Astrocyte of the cerebellum (primary cell): Measurements from ENCODE around the gene TAT.

Experiments used
- DNase-seq: peaks from one replicate; pipeline ENCODE4 v3.0.0-alpha.2; 2011; ENCODE audit warnings: low read depth
- H3K4me3 ChIP-seq: 2 replicates; pipeline ENCODE4 v1.5.1; 2011; ENCODE audit warnings: mild to moderate bottlenecking, low read depth, low read length, moderate library complexity
- in situ Hi-C: cut with HindIII; loops from 2 replicates; pipeline ENCODE4 v1.10.0; 2017; ENCODE audit warnings: low sequenced_read_pairs
- TF ChIP-seq, protein P1 (sequence below): IDR thresholded peaks from 2 replicates; pipeline ENCODE4 v1.5.1; 2012; ENCODE audit warnings: low read length, low read depth, moderate library complexity, mild to moderate bottlenecking; ENCODE audit errors: missing control alignments

TAT gene

DNA sequence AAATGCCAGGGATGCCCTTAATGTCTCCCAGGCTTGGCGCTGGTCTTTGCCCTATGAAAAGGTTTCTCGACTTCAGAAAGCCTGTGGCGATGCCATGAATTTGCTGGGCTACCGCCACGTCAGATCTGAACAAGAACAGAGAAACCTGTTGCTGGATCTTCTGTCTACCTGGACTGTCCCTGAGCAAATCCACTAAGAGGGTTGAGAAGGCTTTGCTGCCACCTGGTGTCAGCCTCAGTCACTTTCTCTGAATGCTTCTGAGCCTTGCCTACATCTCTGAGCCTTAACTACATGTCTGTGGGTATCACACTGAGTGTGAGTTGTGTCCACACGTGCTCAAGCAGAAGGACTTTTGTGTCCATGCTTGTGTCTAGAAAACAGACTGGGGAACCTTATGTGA is 39.2 kb downstream of the TAT start:
- peak; percentile 31 for DNase-seq
- TF ChIP-seq, protein P1, sequence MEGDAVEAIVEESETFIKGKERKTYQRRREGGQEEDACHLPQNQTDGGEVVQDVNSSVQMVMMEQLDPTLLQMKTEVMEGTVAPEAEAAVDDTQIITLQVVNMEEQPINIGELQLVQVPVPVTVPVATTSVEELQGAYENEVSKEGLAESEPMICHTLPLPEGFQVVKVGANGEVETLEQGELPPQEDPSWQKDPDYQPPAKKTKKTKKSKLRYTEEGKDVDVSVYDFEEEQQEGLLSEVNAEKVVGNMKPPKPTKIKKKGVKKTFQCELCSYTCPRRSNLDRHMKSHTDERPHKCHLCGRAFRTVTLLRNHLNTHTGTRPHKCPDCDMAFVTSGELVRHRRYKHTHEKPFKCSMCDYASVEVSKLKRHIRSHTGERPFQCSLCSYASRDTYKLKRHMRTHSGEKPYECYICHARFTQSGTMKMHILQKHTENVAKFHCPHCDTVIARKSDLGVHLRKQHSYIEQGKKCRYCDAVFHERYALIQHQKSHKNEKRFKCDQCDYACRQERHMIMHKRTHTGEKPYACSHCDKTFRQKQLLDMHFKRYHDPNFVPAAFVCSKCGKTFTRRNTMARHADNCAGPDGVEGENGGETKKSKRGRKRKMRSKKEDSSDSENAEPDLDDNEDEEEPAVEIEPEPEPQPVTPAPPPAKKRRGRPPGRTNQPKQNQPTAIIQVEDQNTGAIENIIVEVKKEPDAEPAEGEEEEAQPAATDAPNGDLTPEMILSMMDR: peak; percentile 68
- no peak overlapping the region for H3K4me3 ChIP-seq
- in situ Hi-C loops: no loop called here

DNA sequence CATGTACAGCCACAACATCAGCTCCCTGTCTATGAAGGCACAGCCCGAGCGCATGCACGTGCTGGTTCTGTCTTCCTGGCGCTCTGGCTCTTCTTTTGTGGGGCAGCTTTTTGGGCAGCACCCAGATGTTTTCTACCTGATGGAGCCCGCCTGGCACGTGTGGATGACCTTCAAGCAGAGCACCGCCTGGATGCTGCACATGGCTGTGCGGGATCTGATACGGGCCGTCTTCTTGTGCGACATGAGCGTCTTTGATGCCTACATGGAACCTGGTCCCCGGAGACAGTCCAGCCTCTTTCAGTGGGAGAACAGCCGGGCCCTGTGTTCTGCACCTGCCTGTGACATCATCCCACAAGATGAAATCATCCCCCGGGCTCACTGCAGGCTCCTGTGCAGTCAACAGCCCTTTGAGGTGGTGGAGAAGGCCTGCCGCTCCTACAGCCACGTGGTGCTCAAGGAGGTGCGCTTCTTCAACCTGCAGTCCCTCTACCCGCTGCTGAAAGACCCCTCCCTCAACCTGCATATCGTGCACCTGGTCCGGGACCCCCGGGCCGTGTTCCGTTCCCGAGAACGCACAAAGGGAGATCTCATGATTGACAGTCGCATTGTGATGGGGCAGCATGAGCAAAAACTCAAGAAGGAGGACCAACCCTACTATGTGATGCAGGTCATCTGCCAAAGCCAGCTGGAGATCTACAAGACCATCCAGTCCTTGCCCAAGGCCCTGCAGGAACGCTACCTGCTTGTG is 40.0 kb downstream of the TAT start:
- no peak overlapping the region for H3K4me3 ChIP-seq
- DNase-seq: no peak
- TF ChIP-seq, protein P1: no peak
- in situ Hi-C loops: no loop called here

DNA sequence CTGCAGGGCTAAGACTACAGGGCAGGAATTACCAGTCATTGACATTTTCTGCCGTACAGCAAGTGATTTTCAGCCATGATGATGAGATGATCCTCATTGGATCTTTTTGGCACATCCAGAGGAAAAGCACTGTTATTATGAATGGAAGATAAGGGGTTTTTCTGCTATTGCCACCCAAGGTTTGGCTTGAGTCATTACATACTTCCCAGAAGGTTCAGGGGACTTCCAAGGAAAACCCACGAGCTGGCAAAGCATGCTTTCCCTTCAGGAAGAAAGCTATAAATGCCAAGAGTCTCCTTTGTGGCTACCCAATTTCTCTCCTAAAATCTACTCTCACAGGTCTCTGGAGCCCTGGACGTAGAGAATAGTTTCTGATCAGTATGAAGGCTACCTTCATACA is 44.5 kb downstream of the TAT start:
- in situ Hi-C loops: no loop called here

GRCh38 chr16:71528863-71529262 is 48.0 kb downstream of the TAT start:
- TF ChIP-seq, protein P1: no peak
- H3K4me3 ChIP-seq: no peak overlapping the region
- DNase-seq: no peak
- in situ Hi-C loops: no loop called here

More for the DNA sequence above, 44.5 kb downstream of the TAT start:
- TF ChIP-seq, protein P1: no peak
- DNase-seq: no peak
- H3K4me3 ChIP-seq: no peak overlapping the region

DNA sequence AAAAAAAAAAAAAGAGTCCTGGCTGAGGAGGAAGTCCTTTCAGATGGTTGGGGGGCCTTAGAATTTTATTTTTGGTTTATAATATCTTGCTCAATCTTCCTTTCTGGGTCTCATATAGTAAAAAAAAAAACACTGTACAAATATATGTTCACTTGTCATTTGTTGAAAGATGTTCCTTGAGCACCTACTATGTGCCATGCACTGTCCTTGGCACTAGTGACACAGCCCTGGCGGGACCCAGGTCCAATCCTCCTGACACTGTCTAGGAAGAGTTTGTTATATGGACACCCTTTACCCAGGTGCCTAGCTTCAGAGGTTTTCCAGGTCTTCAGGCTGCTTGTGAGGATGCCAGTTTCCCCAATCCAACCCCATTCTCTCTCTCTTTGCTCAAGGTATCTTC is 48.6 kb downstream of the TAT start:
- TF ChIP-seq, protein P1: no peak
- in situ Hi-C loops: no loop called here
- DNase-seq: no peak
- no peak overlapping the region for H3K4me3 ChIP-seq

DNA sequence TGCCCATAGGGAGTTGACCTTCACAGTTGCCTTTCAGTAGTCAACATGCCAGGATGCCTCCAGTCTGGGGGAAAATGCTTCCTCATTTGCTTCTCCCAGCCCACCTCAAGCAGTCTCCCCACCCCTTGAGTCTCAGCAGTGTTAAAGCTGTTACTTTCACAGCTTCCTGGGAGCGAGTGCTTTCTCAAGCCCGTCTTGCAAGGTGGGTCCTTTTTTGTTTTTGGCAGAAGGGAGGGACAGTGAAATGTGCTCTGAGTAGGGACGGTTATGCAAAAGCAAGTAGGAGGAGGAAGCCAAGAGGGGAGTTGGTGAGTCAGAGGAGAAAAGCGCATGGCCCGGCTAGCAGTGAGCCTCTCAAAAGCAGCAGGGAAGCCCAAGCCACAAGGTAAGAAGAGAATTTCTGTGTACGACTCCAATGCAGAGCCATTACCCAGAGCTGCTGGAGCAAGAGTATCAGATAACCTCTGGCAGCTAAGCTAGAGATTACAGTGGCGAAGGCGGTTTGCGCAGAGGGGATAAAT is 50.7 kb downstream of the TAT start, which contains the start of gene CHST4:
Gene CHST4, plus strand, starts transcription at position 316 of the 521 bp plus-strand sequence. CDS start 10,252 bp downstream, outside the sequence.
- TF ChIP-seq, protein P1: no peak
- H3K4me3 ChIP-seq: no peak within 1 kb of the TSS
- peak; percentile 73 for DNase-seq
- in situ Hi-C loops: no loop called here
